GM21381 (cell line): Measurements from ENCODE around the gene COL1A1.

Source experiments
- ATAC-seq: cut with Tn5 transposase; IDR thresholded peaks from one replicate; pipeline ENCODE4 v1.9.1; 2021; ENCODE audit warnings: mild to moderate bottlenecking, moderate library complexity; ENCODE audit not compliant: unreplicated experiment

The COL1A1 gene

GRCh38 chr17:50161023-50161910, 40.2 kb downstream of the COL1A1 start:
- ATAC-seq = peak; percentile 78

- no peak for ATAC-seq
Measured at GRCh38 chr17:50157891-50158290, 43.5 kb downstream of the COL1A1 start.

- ATAC-seq = no peak
Measured at GRCh38 chr17:50155115-50155819, 46.2 kb downstream of the COL1A1 start.

- no peak for ATAC-seq
Measured at GRCh38 chr17:50154604-50155003, 46.8 kb downstream of the COL1A1 start.

GRCh38 chr17:50153650-50154575, 47.5 kb downstream of the COL1A1 start:
- no peak for ATAC-seq

- no peak for ATAC-seq
Measured at GRCh38 chr17:50152736-50153135, 48.7 kb downstream of the COL1A1 start.

- ATAC-seq = no peak
Measured at GRCh38 chr17:50151937-50152547, 49.4 kb downstream of the COL1A1 start.

- peak; percentile 41 for ATAC-seq
Measured at GRCh38 chr17:50151041-50151936, 50.1 kb downstream of the COL1A1 start.

- no peak for ATAC-seq
Measured at GRCh38 chr17:50150354-50151040, 50.9 kb downstream of the COL1A1 start, which contains the start of gene PPP1R9B. Gene PPP1R9B (minus strand): TSS chr17:50150677. CDS start chr17:50150513, 164 bp downstream.

GRCh38 chr17:50149417-50150353, 51.7 kb downstream of the COL1A1 start:
- no peak for ATAC-seq

- no peak for ATAC-seq
Measured at GRCh38 chr17:50149091-50149416, 52.4 kb downstream of the COL1A1 start.

GRCh38 chr17:50148226-50149090, 53.0 kb downstream of the COL1A1 start:
- peak; percentile 29 for ATAC-seq

- no peak for ATAC-seq
Measured at GRCh38 chr17:50147841-50148225, 53.6 kb downstream of the COL1A1 start.

- ATAC-seq = no peak
Measured at GRCh38 chr17:50146927-50147665, 54.3 kb downstream of the COL1A1 start.

- ATAC-seq = no peak
Measured at GRCh38 chr17:50146230-50146926, 55.1 kb downstream of the COL1A1 start.
